ENCODE measurements around the gene STIM1.

DNA sequence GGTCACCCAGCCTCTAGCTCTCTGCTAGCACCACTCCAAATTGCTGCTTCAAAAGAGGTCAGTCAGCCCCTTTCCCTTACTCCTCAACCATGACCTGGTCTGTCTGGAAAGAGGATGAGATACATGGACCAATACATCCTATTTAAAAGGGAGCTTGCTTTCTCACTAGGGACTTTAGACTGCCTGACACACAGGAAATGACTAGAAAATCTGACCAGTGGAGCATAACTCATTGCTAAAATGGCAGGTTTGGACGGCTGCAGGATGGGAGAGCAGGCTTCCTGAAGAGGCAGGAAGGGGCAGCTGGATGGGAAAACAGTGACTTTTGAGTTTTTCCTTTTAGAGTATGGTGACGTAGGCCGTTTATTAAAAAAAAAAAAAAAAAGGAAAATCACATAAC, 25.3 kb downstream of the STIM1 start:
- TF ChIP-seq POLR2AphosphoS5 (IDR thresholded peaks at IDR 0.05; ENCODE audit: low read depth, low read length) (no peak), TAF1 (IDR thresholded peaks at IDR 0.05; ENCODE audit: borderline replicate concordance, low read depth, low read length) (no peak), POLR2A (IDR thresholded peaks at IDR 0.05; ENCODE audit: low read depth, low read length) (no peak)

All from GM12892 (cell line).